ENCODE results near the gene FAM131C. TPM values are rescaled to one million over a fixed set of nuclear protein-coding genes. Genes with fewer than 3 reads are reported as not detected.

The FAM131C gene
- polyA plus RNA-seq, 1 donor (not counting 4 experiments of a cell fraction or from before 2014, with no cell fraction given), result 0.31 TPM

- Histone ChIP-seq H3K27ac (ENCODE audit: control insufficient read depth, insufficient read depth, low read length) (no peak overlapping the region), H3K9me1 (ENCODE audit: control insufficient read depth, extremely low read depth, insufficient read depth, low read length) (no peaks in the 10 kb centered on the region)
Measured at GRCh38 chr1:16067933-16068332, 5.5 kb downstream of the FAM131C start.

GRCh38 chr1:16067127-16067768 is 6.2 kb downstream of the FAM131C start:
- Histone ChIP-seq H3K27me3 (ENCODE audit: control insufficient read depth, extremely low read depth, insufficient read depth, low read length) (peaks cover 11% of the 10 kb centered on the region), H3K9me1 (ENCODE audit: control insufficient read depth, extremely low read depth, insufficient read depth, low read length) (no peaks in the 10 kb centered on the region), H3K79me2 (ENCODE audit: control insufficient read depth, insufficient read depth, low read length) (no peaks in the 10 kb centered on the region), H3K9ac (ENCODE audit: control insufficient read depth, extremely low read depth, insufficient read depth, low read length) (no peak overlapping the region), H3K4me1 (ENCODE audit: control insufficient read depth, extremely low read depth, insufficient read depth, low read length) (peaks cover 2% of the 10 kb centered on the region), H3K27ac (ENCODE audit: control insufficient read depth, insufficient read depth, low read length) (no peak overlapping the region), H4K20me1 (ENCODE audit: control insufficient read depth, extremely low read depth, insufficient read depth, low read length) (no peaks in the 10 kb centered on the region), H3K36me3 (ENCODE audit: control insufficient read depth in 2 of 2, extremely low read depth in 1 of 2, insufficient read depth in 2 of 2, low read length in 2 of 2) (no peaks in the 10 kb centered on the region), H3K4me3 (ENCODE audit: control insufficient read depth in 2 of 3, extremely low read depth in 1 of 3, insufficient read depth in 2 of 3, low read depth in 1 of 3, low read length in 3 of 3) (no peak overlapping the region), H3K4me2 (ENCODE audit: control insufficient read depth, extremely low read depth, insufficient read depth, low read depth, low read length) (no peak overlapping the region), H2AFZ (ENCODE audit: control insufficient read depth, low read length) (no peak overlapping the region), H3K9me3 (ENCODE audit: control insufficient read depth, low read depth, low read length) (no peaks in the 10 kb centered on the region)
- no peak for TF ChIP-seq EZH2 (IDR thresholded peaks at IDR 0.05; ENCODE audit: low read length)
- no peak for TF ChIP-seq CTCF (optimal IDR thresholded peaks at IDR 0.05 in 1 of 3, IDR thresholded peaks at IDR 0.05 in 1 of 3, conservative IDR thresholded peaks at IDR 0.05 in 1 of 3; ENCODE audit: extremely low read depth in 1 of 3, insufficient read depth in 2 of 3, low read length in 3 of 3)
- DNase-seq (ENCODE audit: low read depth, low spot score), result no peak
- dilution Hi-C loops (cut with MboI; ENCODE audit: extremely low pct_ligation_motif_present, low sequenced_read_pairs), result no loop called here
- no peak for FAIRE-seq

More at GRCh38 chr1:16067933-16068332, 5.5 kb downstream of the FAM131C start:
- no peak for TF ChIP-seq EZH2 (IDR thresholded peaks at IDR 0.05; ENCODE audit: low read length)
- no peak for TF ChIP-seq CTCF (optimal IDR thresholded peaks at IDR 0.05 in 1 of 3, IDR thresholded peaks at IDR 0.05 in 1 of 3, conservative IDR thresholded peaks at IDR 0.05 in 1 of 3; ENCODE audit: extremely low read depth in 1 of 3, insufficient read depth in 2 of 3, low read length in 3 of 3)
- Histone ChIP-seq H3K27me3 (ENCODE audit: control insufficient read depth, extremely low read depth, insufficient read depth, low read length) (peaks cover 17% of the 10 kb centered on the region), H3K36me3 (ENCODE audit: control insufficient read depth in 2 of 2, extremely low read depth in 1 of 2, insufficient read depth in 2 of 2, low read length in 2 of 2) (no peaks in the 10 kb centered on the region), H3K79me2 (ENCODE audit: control insufficient read depth, insufficient read depth, low read length) (no peaks in the 10 kb centered on the region), H4K20me1 (ENCODE audit: control insufficient read depth, extremely low read depth, insufficient read depth, low read length) (no peaks in the 10 kb centered on the region), H3K4me1 (ENCODE audit: control insufficient read depth, extremely low read depth, insufficient read depth, low read length) (peaks cover 2% of the 10 kb centered on the region), H3K4me3 (ENCODE audit: control insufficient read depth in 2 of 3, extremely low read depth in 1 of 3, insufficient read depth in 2 of 3, low read depth in 1 of 3, low read length in 3 of 3) (no peak overlapping the region), H3K9me3 (ENCODE audit: control insufficient read depth, low read depth, low read length) (no peaks in the 10 kb centered on the region), H2AFZ (ENCODE audit: control insufficient read depth, low read length) (no peak overlapping the region), H3K4me2 (ENCODE audit: control insufficient read depth, extremely low read depth, insufficient read depth, low read depth, low read length) (no peak overlapping the region), H3K9ac (ENCODE audit: control insufficient read depth, extremely low read depth, insufficient read depth, low read length) (no peak overlapping the region)
- no peak for DNase-seq (ENCODE audit: low read depth, low spot score)
- dilution Hi-C loops (cut with MboI; ENCODE audit: extremely low pct_ligation_motif_present, low sequenced_read_pairs), result no loop called here
- FAIRE-seq, result no peak
